Esophagus squamous epithelium (tissue), 4 donors: ENCODE data around the gene GJB3.

Experiments
- CTCF ChIP-seq, 6 experiments: fragments of 450-650 bp in 4 of 6; fragments of 200-600 bp in 2 of 6; sonication (generic) in 2 of 6; IDR thresholded peaks; one replicate each; pipeline ENCODE4 v1.5.1; 2016 to 2019; ENCODE audit warnings: antibody characterized with exemption in 6 of 6, mild to moderate bottlenecking in 4 of 6, moderate library complexity in 4 of 6
- POLR2A ChIP-seq, 4 donors: fragments of 450-650 bp; IDR thresholded peaks; one replicate each; pipeline ENCODE4 v1.6.1; 2017; ENCODE audit warnings: antibody characterized with exemption in 4 of 4, mild to moderate bottlenecking in 4 of 4, moderate library complexity in 3 of 4

GRCh38 chr1:34779526-34779925 is 1.5 kb upstream of the GJB3 start:
- TF ChIP-seq CTCF (IDR thresholded peaks at IDR 0.05) (no peak), POLR2A (IDR thresholded peaks at IDR 0.05) (no peak)
